Ishikawa (cell line): ENCODE data around the gene PRRG3.

Source experiments
- CEBPB ChIP-seq: IDR thresholded peaks from 2 replicates; pipeline ENCODE4 v1.6.1; 2012
- CREB1 ChIP-seq: IDR thresholded peaks from 2 replicates; pipeline ENCODE4 v1.6.1; 2012; ENCODE audit warnings: low read depth
- EGR1 ChIP-seq: IDR thresholded peaks from 2 replicates; pipeline ENCODE4 v1.6.1; 2012
- EP300 ChIP-seq: IDR thresholded peaks from 2 replicates; pipeline ENCODE4 v1.6.1; 2012; ENCODE audit warnings: borderline replicate concordance
- FOXM1 ChIP-seq: IDR thresholded peaks from 2 replicates; pipeline ENCODE4 v1.6.1; 2012; ENCODE audit warnings: low read depth, borderline replicate concordance
- MAX ChIP-seq: IDR thresholded peaks from 2 replicates; pipeline ENCODE4 v1.6.1; 2012
- NFIC ChIP-seq: IDR thresholded peaks from 2 replicates; pipeline ENCODE4 v1.6.1; 2012
- RAD21 ChIP-seq: IDR thresholded peaks from 2 replicates; pipeline ENCODE4 v1.6.1; 2012; ENCODE audit warnings: low read depth
- REST ChIP-seq: IDR thresholded peaks from 2 replicates; pipeline ENCODE4 v1.6.1; 2012; ENCODE audit warnings: low read depth, mild to moderate bottlenecking
- TAF1 ChIP-seq: IDR thresholded peaks from 2 replicates; pipeline ENCODE4 v1.6.1; 2012; ENCODE audit warnings: low read depth, mild to moderate bottlenecking
- TCF12 ChIP-seq: IDR thresholded peaks from 2 replicates; pipeline ENCODE4 v1.6.1; 2012; ENCODE audit warnings: low read depth
- TEAD4 ChIP-seq: IDR thresholded peaks from 2 replicates; pipeline ENCODE4 v1.6.1; 2012
- USF1 ChIP-seq: IDR thresholded peaks from 2 replicates; pipeline ENCODE4 v1.6.1; 2012
- YY1 ChIP-seq: IDR thresholded peaks from 2 replicates; pipeline ENCODE4 v1.6.1; 2012; ENCODE audit warnings: low read depth
- ZBTB7A ChIP-seq: IDR thresholded peaks from 2 replicates; pipeline ENCODE4 v1.6.1; 2012; ENCODE audit warnings: low read depth

PRRG3 gene

GRCh38 chrX:151736685-151737084, 41.4 kb downstream of the PRRG3 start:
- no peak for TF ChIP-seq YY1
- no peak for TF ChIP-seq CEBPB
- no peak for TF ChIP-seq TAF1
- no peak for TF ChIP-seq EP300
- no peak for TF ChIP-seq TCF12
- no peak for TF ChIP-seq FOXM1
- TF ChIP-seq MAX = no peak
- TF ChIP-seq TEAD4 = no peak
- no peak for TF ChIP-seq EGR1
- TF ChIP-seq RAD21 = no peak
- TF ChIP-seq ZBTB7A = no peak
- no peak for TF ChIP-seq CREB1
- no peak for TF ChIP-seq NFIC
- no peak for TF ChIP-seq USF1
- TF ChIP-seq REST = no peak

- TF ChIP-seq TEAD4 (no peak), MAX (no peak), ZBTB7A (no peak), RAD21 (no peak), CREB1 (no peak), TAF1 (no peak), EGR1 (no peak), CEBPB (no peak)
These were observed 42.2 kb downstream of the PRRG3 start for GRCh38 chrX:151737494-151737893.

- no peak for TF ChIP-seq CREB1
- TF ChIP-seq CEBPB = no peak
- TF ChIP-seq TEAD4 = no peak
- TF ChIP-seq TCF12 = no peak
- TF ChIP-seq MAX = no peak
- TF ChIP-seq EGR1 = no peak
- TF ChIP-seq TAF1 = no peak
- TF ChIP-seq ZBTB7A = no peak
- TF ChIP-seq FOXM1 = no peak
- no peak for TF ChIP-seq YY1
- TF ChIP-seq RAD21 = no peak
- no peak for TF ChIP-seq NFIC
These were observed 43.5 kb downstream of the PRRG3 start for GRCh38 chrX:151738751-151739150.

- no peak for TF ChIP-seq NFIC
- TF ChIP-seq EGR1 = no peak
- TF ChIP-seq EP300 = no peak
- no peak for TF ChIP-seq TCF12
- no peak for TF ChIP-seq YY1
- TF ChIP-seq RAD21 = no peak
- TF ChIP-seq CREB1 = no peak
- TF ChIP-seq TAF1 = no peak
These were observed 46.3 kb downstream of the PRRG3 start for GRCh38 chrX:151741606-151742005.

GRCh38 chrX:151742311-151742710, 47.1 kb downstream of the PRRG3 start:
- TF ChIP-seq EP300 (no peak), TAF1 (no peak), CEBPB (no peak), FOXM1 (no peak), TCF12 (no peak), TEAD4 (no peak), MAX (no peak), EGR1 (no peak)

- no peak for TF ChIP-seq EGR1
- TF ChIP-seq YY1 = no peak
These were observed 48.6 kb downstream of the PRRG3 start for GRCh38 chrX:151743651-151744470.

- TF ChIP-seq NFIC (no peak), CEBPB (no peak), FOXM1 (no peak), USF1 (no peak), TCF12 (no peak), RAD21 (no peak), TAF1 (no peak), MAX (no peak), ZBTB7A (no peak), REST (no peak), CREB1 (no peak), YY1 (no peak), TEAD4 (no peak), EP300 (no peak), EGR1 (no peak)
These were observed 50.4 kb downstream of the PRRG3 start for GRCh38 chrX:151745651-151746050.
